B cell (primary cell): Measurements from ENCODE around the gene TMEM30A.

ENCODE experiments used
- EZH2 ChIP-seq: IDR thresholded peaks from 2 replicates; pipeline ENCODE4 v1.6.1; 2012; ENCODE audit warnings: borderline replicate concordance, low read depth, mild to moderate bottlenecking, moderate library complexity, low read length; ENCODE audit not compliant: insufficient read depth, poor library complexity, severe bottlenecking
- TF ChIP-seq, protein P1 (sequence below): fragments of 200-600 bp; IDR thresholded peaks from one replicate; pipeline ENCODE4 v1.8.0; 2022; ENCODE audit warnings: antibody characterized with exemption, mild to moderate bottlenecking

DNA sequence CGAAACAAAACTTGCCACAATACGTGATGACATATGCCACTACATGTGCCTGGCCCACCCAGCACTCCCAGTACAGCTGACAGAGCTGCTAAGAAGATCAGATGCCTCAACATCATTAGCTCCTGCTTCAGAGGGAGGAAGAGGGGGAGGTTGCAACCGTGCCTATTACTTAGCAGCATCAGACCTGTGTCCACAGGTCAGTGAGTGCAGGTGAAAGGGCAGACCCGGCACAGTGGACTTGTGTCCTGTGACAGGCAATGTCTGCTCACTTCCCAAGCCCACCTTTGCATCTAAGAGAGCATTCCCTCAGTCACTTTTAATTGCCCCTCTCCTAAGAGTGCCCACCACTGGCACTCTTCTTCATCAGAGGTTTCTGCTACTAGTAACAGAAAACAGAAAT lies 69.3 kb downstream of the TMEM30A start:
- TF ChIP-seq, protein P1, sequence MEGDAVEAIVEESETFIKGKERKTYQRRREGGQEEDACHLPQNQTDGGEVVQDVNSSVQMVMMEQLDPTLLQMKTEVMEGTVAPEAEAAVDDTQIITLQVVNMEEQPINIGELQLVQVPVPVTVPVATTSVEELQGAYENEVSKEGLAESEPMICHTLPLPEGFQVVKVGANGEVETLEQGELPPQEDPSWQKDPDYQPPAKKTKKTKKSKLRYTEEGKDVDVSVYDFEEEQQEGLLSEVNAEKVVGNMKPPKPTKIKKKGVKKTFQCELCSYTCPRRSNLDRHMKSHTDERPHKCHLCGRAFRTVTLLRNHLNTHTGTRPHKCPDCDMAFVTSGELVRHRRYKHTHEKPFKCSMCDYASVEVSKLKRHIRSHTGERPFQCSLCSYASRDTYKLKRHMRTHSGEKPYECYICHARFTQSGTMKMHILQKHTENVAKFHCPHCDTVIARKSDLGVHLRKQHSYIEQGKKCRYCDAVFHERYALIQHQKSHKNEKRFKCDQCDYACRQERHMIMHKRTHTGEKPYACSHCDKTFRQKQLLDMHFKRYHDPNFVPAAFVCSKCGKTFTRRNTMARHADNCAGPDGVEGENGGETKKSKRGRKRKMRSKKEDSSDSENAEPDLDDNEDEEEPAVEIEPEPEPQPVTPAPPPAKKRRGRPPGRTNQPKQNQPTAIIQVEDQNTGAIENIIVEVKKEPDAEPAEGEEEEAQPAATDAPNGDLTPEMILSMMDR, result no peak
- no peak for TF ChIP-seq EZH2
